BLaER1 (cell line): ENCODE data around the gene APOC3.
"Not testable (repeated sequence)": the region's sequence is repeated elsewhere in the genome, so short reads cannot be mapped to it uniquely, and the experiment has no call there.

ENCODE experiments used
- H3K27ac ChIP-seq: shearing (Covaris generic); formaldehyde crosslinking; 2 replicates; pipeline ENCODE4 v1.8.1; 2022
- H3K27me3 ChIP-seq: shearing (Covaris generic); formaldehyde crosslinking; 2 replicates; pipeline ENCODE4 v1.8.1; 2022
- H3K36me3 ChIP-seq: shearing (Covaris generic); formaldehyde crosslinking; 2 replicates; pipeline ENCODE4 v1.8.1; 2022
- H3K4me1 ChIP-seq: shearing (Covaris generic); formaldehyde crosslinking; 2 replicates; pipeline ENCODE4 v1.8.1; 2022
- H3K4me2 ChIP-seq: shearing (Covaris generic); formaldehyde crosslinking; 2 replicates; pipeline ENCODE4 v1.8.1; 2022
- H3K4me3 ChIP-seq: shearing (Covaris generic); formaldehyde crosslinking; 2 replicates; pipeline ENCODE4 v1.8.1; 2022
- H3K9ac ChIP-seq: shearing (Covaris generic); formaldehyde crosslinking; 2 replicates; pipeline ENCODE4 v1.8.1; 2022
- H3K9me3 ChIP-seq: shearing (Covaris generic); formaldehyde crosslinking; 2 replicates; pipeline ENCODE4 v1.8.1; 2022
- H4K20me1 ChIP-seq: shearing (Covaris generic); formaldehyde crosslinking; 2 replicates; pipeline ENCODE4 v1.8.1; 2022
- Cebpa-rat ChIP-seq: shearing (Covaris generic); IDR thresholded peaks from 2 replicates; pipeline ENCODE4 v1.8.1; 2022

Gene APOC3

DNA sequence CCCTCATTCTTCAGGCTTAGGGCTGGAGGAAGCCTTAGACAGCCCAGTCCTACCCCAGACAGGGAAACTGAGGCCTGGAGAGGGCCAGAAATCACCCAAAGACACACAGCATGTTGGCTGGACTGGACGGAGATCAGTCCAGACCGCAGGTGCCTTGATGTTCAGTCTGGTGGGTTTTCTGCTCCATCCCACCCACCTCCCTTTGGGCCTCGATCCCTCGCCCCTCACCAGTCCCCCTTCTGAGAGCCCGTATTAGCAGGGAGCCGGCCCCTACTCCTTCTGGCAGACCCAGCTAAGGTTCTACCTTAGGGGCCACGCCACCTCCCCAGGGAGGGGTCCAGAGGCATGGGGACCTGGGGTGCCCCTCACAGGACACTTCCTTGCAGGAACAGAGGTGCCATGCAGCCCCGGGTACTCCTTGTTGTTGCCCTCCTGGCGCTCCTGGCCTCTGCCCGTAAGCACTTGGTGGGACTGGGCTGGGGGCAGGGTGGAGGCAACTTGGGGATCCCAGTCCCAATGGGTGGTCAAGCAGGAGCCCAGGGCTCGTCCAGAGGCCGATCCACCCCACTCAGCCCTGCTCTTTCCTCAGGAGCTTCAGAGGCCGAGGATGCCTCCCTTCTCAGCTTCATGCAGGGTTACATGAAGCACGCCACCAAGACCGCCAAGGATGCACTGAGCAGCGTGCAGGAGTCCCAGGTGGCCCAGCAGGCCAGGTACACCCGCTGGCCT lies 641 bp downstream of the APOC3 start:
- Histone ChIP-seq H3K4me1 (peaks cover 30% of the 10 kb centered on the region), H3K36me3 (no peaks in the 10 kb centered on the region), H3K4me2 (peak overlapping the region; percentile 75; the same call in 1 of the 2 replicates), H3K27me3 (no peaks in the 10 kb centered on the region), H4K20me1 (no peaks in the 10 kb centered on the region), H3K9me3 (no peaks in the 10 kb centered on the region), H3K27ac (no peak overlapping the region), H3K9ac (no peak overlapping the region), H3K4me3 (no peak overlapping the region)
- TF ChIP-seq Cebpa-rat, result no peak

DNA sequence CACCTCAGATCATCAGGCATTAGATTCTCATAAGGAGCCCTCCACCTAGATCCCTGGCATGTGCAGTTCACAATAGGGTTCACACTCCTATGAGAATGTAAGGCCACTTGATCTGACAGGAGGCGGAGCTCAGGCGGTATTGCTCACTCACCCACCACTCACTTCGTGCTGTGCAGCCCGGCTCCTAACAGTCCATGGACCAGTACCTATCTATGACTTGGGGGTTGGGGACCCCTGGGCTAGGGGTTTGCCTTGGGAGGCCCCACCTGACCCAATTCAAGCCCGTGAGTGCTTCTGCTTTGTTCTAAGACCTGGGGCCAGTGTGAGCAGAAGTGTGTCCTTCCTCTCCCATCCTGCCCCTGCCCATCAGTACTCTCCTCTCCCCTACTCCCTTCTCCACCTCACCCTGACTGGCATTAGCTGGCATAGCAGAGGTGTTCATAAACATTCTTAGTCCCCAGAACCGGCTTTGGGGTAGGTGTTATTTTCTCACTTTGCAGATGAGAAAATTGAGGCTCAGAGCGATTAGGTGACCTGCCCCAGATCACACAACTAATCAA lies 2.2 kb downstream of the APOC3 start:
- H3K4me1 ChIP-seq, result peaks cover 33% of the 10 kb centered on the region
- no peak overlapping the region for H3K27ac ChIP-seq
- H4K20me1 ChIP-seq, result no peaks in the 10 kb centered on the region
- TF ChIP-seq Cebpa-rat, result no peak
- H3K9me3 ChIP-seq, result no peaks in the 10 kb centered on the region
- no peaks in the 10 kb centered on the region for H3K27me3 ChIP-seq
- no peaks in the 10 kb centered on the region for H3K36me3 ChIP-seq
- no peak overlapping the region for H3K4me3 ChIP-seq
- H3K9ac ChIP-seq, result no peak overlapping the region
- no peak overlapping the region for H3K4me2 ChIP-seq

DNA sequence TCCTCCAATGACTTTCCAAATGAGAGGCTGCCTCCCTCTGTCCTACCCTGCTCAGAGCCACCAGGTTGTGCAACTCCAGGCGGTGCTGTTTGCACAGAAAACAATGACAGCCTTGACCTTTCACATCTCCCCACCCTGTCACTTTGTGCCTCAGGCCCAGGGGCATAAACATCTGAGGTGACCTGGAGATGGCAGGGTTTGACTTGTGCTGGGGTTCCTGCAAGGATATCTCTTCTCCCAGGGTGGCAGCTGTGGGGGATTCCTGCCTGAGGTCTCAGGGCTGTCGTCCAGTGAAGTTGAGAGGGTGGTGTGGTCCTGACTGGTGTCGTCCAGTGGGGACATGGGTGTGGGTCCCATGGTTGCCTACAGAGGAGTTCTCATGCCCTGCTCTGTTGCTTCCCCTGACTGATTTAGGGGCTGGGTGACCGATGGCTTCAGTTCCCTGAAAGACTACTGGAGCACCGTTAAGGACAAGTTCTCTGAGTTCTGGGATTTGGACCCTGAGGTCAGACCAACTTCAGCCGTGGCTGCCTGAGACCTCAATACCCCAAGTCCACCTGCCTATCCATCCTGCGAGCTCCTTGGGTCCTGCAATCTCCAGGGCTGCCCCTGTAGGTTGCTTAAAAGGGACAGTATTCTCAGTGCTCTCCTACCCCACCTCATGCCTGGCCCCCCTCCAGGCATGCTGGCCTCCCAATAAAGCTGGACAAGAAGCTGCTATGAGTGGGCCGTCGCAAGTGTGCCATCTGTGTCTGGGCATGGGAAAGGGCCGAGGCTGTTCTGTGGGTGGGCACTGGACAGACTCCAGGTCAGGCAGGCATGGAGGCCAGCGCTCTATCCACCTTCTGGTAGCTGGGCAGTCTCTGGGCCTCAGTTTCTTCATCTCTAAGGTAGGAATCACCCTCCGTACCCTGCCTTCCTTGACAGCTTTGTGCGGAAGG lies 2.9 kb downstream of the APOC3 start:
- Histone ChIP-seq H3K27ac (no peak overlapping the region), H3K4me2 (no peak overlapping the region), H3K9ac (no peak overlapping the region), H3K4me3 (no peak overlapping the region), H3K9me3 (no peaks in the 10 kb centered on the region), H3K4me1 (peaks cover 33% of the 10 kb centered on the region), H4K20me1 (no peaks in the 10 kb centered on the region), H3K27me3 (no peaks in the 10 kb centered on the region), H3K36me3 (no peaks in the 10 kb centered on the region)
- TF ChIP-seq Cebpa-rat, result no peak

DNA sequence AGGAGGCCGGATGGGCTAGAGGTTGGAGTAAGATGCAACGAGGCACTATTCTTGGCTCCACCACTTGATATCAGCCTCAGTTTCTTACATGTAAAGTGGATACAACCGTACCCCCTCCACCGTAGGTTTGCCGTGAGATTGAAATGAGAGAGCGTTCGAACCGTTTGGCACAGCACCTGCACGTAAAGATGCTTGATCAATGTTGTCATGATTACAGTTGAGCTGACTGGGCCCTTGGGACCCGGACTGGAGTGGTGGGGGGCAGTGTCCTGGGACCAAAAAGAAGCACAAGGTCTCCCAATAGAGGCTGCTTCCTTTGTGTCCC lies 3.7 kb downstream of the APOC3 start:
- Histone ChIP-seq H3K27ac (no peak overlapping the region), H3K4me2 (peak overlapping the region; percentile 99; the same call in 1 of the 2 replicates), H3K4me1 (peaks cover 33% of the 10 kb centered on the region), H4K20me1 (no peaks in the 10 kb centered on the region), H3K36me3 (no peaks in the 10 kb centered on the region), H3K27me3 (no peaks in the 10 kb centered on the region), H3K9ac (no peak overlapping the region), H3K9me3 (no peaks in the 10 kb centered on the region), H3K4me3 (no peak overlapping the region)
- no peak for TF ChIP-seq Cebpa-rat

DNA sequence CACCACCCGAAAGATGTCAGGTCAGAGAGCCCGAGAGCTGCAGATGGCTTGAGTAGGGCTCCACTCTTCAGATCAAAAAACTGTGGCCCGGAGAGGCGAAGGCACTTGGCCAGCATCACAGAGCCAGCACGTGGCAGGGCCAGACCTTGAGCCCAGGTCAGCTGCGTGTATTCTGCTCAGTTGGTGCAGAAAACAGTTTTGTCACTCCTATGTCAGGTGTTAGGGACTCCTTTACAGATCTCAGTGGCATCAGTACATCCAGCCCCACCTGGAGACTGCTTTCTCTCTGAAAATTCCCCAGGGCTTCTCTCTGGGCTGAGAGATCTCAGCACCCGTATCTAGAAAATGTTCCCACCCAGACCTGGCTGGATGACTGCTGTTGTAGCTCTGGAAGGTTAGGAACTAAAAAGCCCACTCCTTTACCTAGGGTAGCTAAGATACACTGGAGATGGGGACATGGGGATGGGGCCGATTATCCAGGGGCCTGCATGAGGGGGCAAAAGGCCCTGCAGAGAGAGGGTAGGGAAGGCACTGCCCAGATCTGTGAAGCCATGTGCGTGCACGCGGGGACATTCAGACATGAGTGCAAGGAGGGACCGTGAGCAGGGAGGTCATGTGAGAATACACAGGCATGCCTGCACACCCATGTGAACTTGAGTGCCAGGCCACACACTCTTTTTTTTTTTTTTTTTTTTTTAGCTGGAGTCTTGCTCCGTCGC lies 4.3 kb downstream of the APOC3 start:
- Histone ChIP-seq H3K9ac (no peak overlapping the region), H3K9me3 (no peaks in the 10 kb centered on the region), H3K36me3 (no peaks in the 10 kb centered on the region), H4K20me1 (no peaks in the 10 kb centered on the region), H3K27me3 (no peaks in the 10 kb centered on the region), H3K4me1 (peaks cover 33% of the 10 kb centered on the region), H3K4me2 (peak overlapping the region; percentile 99), H3K4me3 (no peak overlapping the region), H3K27ac (no peak overlapping the region)
- no peak for TF ChIP-seq Cebpa-rat

DNA sequence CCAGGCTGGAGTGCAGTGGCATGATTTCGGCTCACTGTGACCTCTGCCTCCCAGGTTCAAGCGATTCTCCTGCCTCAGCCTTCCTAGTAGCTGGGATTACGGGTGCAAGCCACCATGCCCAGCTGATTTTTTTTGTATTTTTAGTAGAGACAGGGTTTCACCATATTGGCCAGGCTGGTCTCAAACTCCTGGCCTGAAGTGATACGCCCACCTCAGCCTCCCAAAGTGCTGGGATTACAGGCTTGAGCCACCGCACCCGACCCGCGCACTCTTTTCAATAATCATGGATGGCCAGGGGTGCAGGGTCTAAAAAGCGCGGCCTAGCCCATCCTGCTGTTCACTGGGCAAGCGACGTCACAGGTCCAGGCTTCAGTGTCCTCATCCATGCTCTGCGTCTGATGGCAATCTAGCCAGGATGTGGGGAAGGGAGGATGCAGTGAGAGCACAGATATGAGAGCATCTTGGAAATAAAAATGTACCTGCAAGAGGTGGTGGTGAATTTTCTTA lies 4.9 kb downstream of the APOC3 start:
- H3K27me3 ChIP-seq, H3K27ac ChIP-seq, H3K36me3 ChIP-seq, H3K9me3 ChIP-seq, H4K20me1 ChIP-seq: not testable (repeated sequence)
- Histone ChIP-seq H3K4me3 (peak overlapping the region; percentile 70; the same call in 1 of the 2 replicates), H3K4me2 (peak overlapping the region; percentile 99), H3K4me1 (peaks cover 28% of the 10 kb centered on the region), H3K9ac (peak overlapping the region; percentile 84; the same call in 1 of the 2 replicates)

DNA sequence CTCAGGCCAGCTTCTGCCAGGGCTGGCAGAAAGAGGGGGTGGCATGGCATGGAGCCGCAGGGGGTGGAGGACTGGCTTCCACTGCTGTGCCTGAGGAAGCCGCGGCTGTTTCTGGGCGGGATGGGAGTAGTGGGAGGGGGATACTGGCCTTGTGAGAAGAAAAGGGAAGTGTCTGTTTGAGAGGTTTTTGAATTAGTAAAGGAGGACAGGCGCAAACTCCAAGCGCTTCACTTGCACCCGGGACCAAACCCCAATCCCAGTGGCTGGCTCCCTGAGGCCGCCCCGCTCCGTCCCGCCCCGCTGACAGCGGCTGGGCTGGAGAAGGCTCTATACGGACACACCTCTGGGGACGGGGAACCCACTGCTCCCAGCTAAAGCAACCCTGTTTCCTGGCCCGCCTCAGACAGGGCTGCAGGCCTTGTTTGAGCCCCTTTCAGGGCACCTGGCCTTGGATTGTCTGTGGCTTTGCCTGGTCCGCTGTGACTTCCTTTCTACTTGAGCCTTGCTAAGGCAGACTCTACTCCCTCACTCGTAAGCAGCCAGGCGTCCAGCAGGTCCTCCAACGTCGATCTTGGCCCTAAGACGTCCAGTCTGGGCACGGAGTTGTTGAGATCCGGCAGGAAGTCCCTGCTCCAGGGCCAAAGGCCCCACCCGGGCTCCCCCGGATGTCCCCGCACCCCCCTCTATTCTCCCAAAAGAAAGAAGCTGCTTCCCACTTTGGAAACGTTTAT lies 5.5 kb downstream of the APOC3 start:
- Histone ChIP-seq H3K27me3 (no peaks in the 10 kb centered on the region), H3K4me2 (peak overlapping the region; percentile 99), H3K27ac (peak overlapping the region; percentile 85), H3K9me3 (no peaks in the 10 kb centered on the region), H3K36me3 (no peaks in the 10 kb centered on the region), H3K4me1 (peaks cover 22% of the 10 kb centered on the region), H4K20me1 (no peaks in the 10 kb centered on the region), H3K4me3 (peak overlapping the region; percentile 70), H3K9ac (peak overlapping the region; percentile 84)
- no peak for TF ChIP-seq Cebpa-rat

DNA sequence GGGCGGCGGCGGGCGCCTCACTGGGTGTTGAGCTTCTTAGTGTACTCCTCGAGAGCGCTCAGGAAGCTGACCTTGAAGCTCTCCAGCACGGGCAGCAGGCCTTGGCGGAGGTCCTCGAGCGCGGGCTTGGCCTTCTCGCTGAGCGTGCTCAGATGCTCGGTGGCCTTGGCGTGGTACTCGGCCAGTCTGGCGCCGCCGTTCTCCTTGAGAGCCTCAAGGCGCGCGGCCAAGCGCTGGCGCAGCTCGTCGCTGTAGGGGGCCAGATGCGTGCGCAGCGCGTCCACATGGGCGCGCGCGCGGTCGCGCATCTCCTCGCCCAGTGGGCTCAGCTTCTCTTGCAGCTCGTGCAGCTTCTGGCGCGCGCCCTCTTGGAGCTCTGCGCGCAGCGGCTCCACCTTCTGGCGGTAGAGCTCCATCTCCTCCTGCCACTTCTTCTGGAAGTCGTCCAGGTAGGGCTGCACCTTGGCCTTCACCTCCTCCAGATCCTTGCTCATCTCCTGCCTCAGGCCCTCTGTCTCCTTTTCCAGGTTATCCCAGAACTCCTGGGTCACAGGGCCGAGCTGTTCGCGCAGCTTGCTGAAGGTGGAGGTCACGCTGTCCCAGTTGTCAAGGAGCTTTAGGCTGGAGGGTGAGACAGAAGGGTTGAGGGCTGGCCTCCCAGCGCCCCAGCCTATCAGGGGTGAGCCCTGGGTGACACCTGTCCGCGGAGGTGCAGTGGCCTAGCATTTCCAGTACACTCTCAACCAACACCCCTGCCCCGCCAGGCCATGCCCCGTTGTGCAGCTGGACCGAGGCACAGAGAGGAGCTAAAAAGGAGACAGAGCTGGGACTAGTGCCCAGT lies 6.3 kb downstream of the APOC3 start:
- H3K4me3 ChIP-seq, result peak overlapping the region; percentile 70
- peak overlapping the region; percentile 99 for H3K4me2 ChIP-seq
- no peak for TF ChIP-seq Cebpa-rat
- no peaks in the 10 kb centered on the region for H3K36me3 ChIP-seq
- peaks cover 22% of the 10 kb centered on the region for H3K4me1 ChIP-seq
- peak overlapping the region; percentile 84 for H3K9ac ChIP-seq
- no peaks in the 10 kb centered on the region for H3K9me3 ChIP-seq
- peak overlapping the region; percentile 85 for H3K27ac ChIP-seq
- H3K27me3 ChIP-seq, result no peaks in the 10 kb centered on the region
- no peaks in the 10 kb centered on the region for H4K20me1 ChIP-seq
